SK-N-SH (cell line): ENCODE results near the gene GJA8. TPM values are rescaled to one million over a fixed set of nuclear protein-coding genes. Genes with fewer than 3 reads are reported as not detected.
"Not testable (repeated sequence)": the region's sequence is repeated elsewhere in the genome, so short reads cannot be mapped to it uniquely, and the experiment has no call there.

ENCODE experiments used
- CTCF ChIA-PET: fragments of 300-600, 350-600 bp; formaldehyde crosslinking; extraction: SDS; loops from one replicate; lab custom pipeline; 2021; lab: Yijun Ruan, JAX
- POLR2A ChIA-PET: fragments of 350-600 bp; sonication (Branson Sonifier 250); formaldehyde crosslinking; extraction: SDS; loops from one replicate; lab custom pipeline; 2020; ENCODE audit warnings: antibody characterized with exemption, inconsistent platforms; lab: Yijun Ruan, JAX
- DNase-seq: peaks from one replicate; pipeline ENCODE4 v3.0.0; 2012
- H2AFZ ChIP-seq: fragments of 200-600 bp; sonication (generic); 2 replicates; pipeline ENCODE4 v1.8.1; 2016; ENCODE audit warnings: antibody characterized with exemption, mild to moderate bottlenecking, low read depth
- H3F3A ChIP-seq: fragments of 200-600 bp; sonication (generic); replicated peaks from 2 replicates; pipeline ENCODE3; 2016; ENCODE audit warnings: antibody characterized with exemption, mild to moderate bottlenecking; ENCODE audit not compliant: insufficient read depth
- H3K27ac ChIP-seq, 2 experiments: fragments of 200-500 bp in 1 of 2; fragments of 200-600 bp in 1 of 2; sonication (Bioruptor generic) in 1 of 2; sonication (generic), shearing (Covaris generic) in 1 of 2; 2 replicates each; pipeline versions ENCODE4 v1.5.1 to v1.6.1; 2014 to 2016; ENCODE audit warnings: low read depth in 2 of 2, inconsistent platforms in 1 of 2, low read length in 1 of 2, mild to moderate bottlenecking in 1 of 2, mixed read lengths in 1 of 2
- H3K27me3 ChIP-seq: fragments of 200-600 bp; sonication (generic), shearing (Covaris generic); 2 replicates; pipeline ENCODE4 v1.6.1; 2016; ENCODE audit warnings: mixed run types; ENCODE audit not compliant: insufficient read depth
- H3K36me3 ChIP-seq, 2 experiments: fragments of 200-500 bp in 1 of 2; fragments of 200-600 bp in 1 of 2; sonication (Bioruptor generic) in 1 of 2; sonication (generic) in 1 of 2; replicated peaks in 1 of 2; 2 replicates each; pipeline versions ENCODE3 to v1.5.1; 2014 to 2016; ENCODE audit warnings: low read length in 1 of 2, mild to moderate bottlenecking in 1 of 2; ENCODE audit not compliant: insufficient read depth in 2 of 2, control insufficient read depth in 1 of 2
- H3K4me1 ChIP-seq, 2 experiments: fragments of 200-500 bp in 1 of 2; fragments of 200-600 bp in 1 of 2; sonication (Bioruptor generic) in 1 of 2; sonication (generic), shearing (Covaris generic) in 1 of 2; 2 replicates each; pipeline versions ENCODE4 v1.5.1 to v1.6.1; 2014 to 2016; ENCODE audit warnings: low read depth in 1 of 2, low read length in 1 of 2, mixed run types in 1 of 2; ENCODE audit not compliant: insufficient read depth in 2 of 2, control insufficient read depth in 1 of 2
- H3K4me2 ChIP-seq: fragments of 200-600 bp; sonication (generic), shearing (Covaris generic); 2 replicates; pipeline ENCODE4 v1.6.1; 2017; ENCODE audit warnings: mixed run types
- H3K4me3 ChIP-seq, 2 experiments: fragments of 200-500 bp in 1 of 2; fragments of 200-600 bp in 1 of 2; sonication (Bioruptor generic) in 1 of 2; sonication (generic), shearing (Covaris generic) in 1 of 2; 2 replicates each; pipeline versions ENCODE4 v1.5.1 to v1.8.1; 2014 to 2016; ENCODE audit warnings: low read depth in 2 of 2, inconsistent platforms in 1 of 2, low read length in 1 of 2, mild to moderate bottlenecking in 1 of 2, mixed read lengths in 1 of 2, moderate library complexity in 1 of 2
- H3K79me2 ChIP-seq: fragments of 200-600 bp; sonication (generic); 2 replicates; pipeline ENCODE4 v1.8.1; 2017; ENCODE audit warnings: mild to moderate bottlenecking; ENCODE audit not compliant: insufficient read depth
- H3K9ac ChIP-seq: fragments of 200-600 bp; sonication (generic); 2 replicates; pipeline ENCODE4 v1.6.1; 2017; ENCODE audit warnings: mixed run types
- H3K9me2 ChIP-seq: fragments of 200-600 bp; sonication (generic); 2 replicates; pipeline ENCODE4 v1.6.1; 2017; ENCODE audit warnings: mixed run types
- H3K9me3 ChIP-seq: fragments of 200-600 bp; sonication (generic); 2 replicates; pipeline ENCODE4 v1.6.1; 2017; ENCODE audit warnings: mixed run types, mild to moderate bottlenecking, moderate library complexity
- H4K20me1 ChIP-seq: fragments of 200-600 bp; sonication (generic); 2 replicates; pipeline ENCODE4 v1.6.1; 2017; ENCODE audit warnings: mild to moderate bottlenecking, mixed run types; ENCODE audit not compliant: insufficient read depth
- CTCF ChIP-seq: fragments of 200-600 bp; sonication (generic); IDR thresholded peaks from 2 replicates; pipeline ENCODE4 v1.6.1; 2017; ENCODE audit warnings: antibody characterized with exemption, mild to moderate bottlenecking, moderate library complexity
- REST ChIP-seq: IDR thresholded peaks from 2 replicates; pipeline ENCODE4 v1.6.1; 2012; ENCODE audit warnings: mild to moderate bottlenecking, low read depth, low read length, moderate library complexity
- SMC3 ChIP-seq: IDR thresholded peaks from 2 replicates; pipeline ENCODE4 v1.6.1; 2012; ENCODE audit warnings: low read depth, low read length, improper control_type of control experiment
- WGBS: methylation state at CpG from one replicate; pipeline ENCODE4 v1.1.6; 2017; ENCODE audit warnings: low lambda C conversion rate; 5-methylcytosine and 5-hydroxymethylcytosine counted together
- polyA plus RNA-seq, 3 experiments: library from polyadenylated mRNA; depleted of rRNA; stranded (reverse); fragments of >200 nt; gene quantifications; 2 replicates each; pipeline ENCODE4 v1.2.3, GENCODE V29; 2012

GJA8 gene
- polyA plus RNA-seq (2012; rRNA removed), result not detected in 2 replicates
- not detected in 2 replicates for polyA plus RNA-seq (2012; cell fraction: cytosol; rRNA removed)
- not detected in 2 replicates for polyA plus RNA-seq (2012; cell fraction: nucleus; rRNA removed)

GRCh38 chr1:147902253-147902845 lies at the start of gene GJA8:
Gene GJA8 (plus strand): TSS chr1:147902795. CDS start chr1:147907956, 5,161 bp downstream.
- no peak within 1 kb of the TSS for H3K9ac ChIP-seq
- H3K36me3 ChIP-seq, result no peaks in the 10 kb centered on the region
- no peaks in the 10 kb centered on the region for H3K9me3 ChIP-seq
- no peak within 1 kb of the TSS for H3K27ac ChIP-seq
- no peak within 1 kb of the TSS for H3K4me3 ChIP-seq
- TF ChIP-seq SMC3, result no peak
- TF ChIP-seq CTCF, result no peak
- no peaks in the 10 kb centered on the region for H4K20me1 ChIP-seq
- H3F3A ChIP-seq, result no peaks in the 10 kb centered on the region
- CTCF ChIA-PET, result interaction anchor here (1.0 to 7.0 kb wide), 2 partner anchors 9 to 12 kb away, joined by 3 to 59 read pairs; no protein-coding TSS in a partner anchor
- H2AFZ ChIP-seq, result no peak within 1 kb of the TSS
- POLR2A ChIA-PET, result no interaction called here
- no peaks in the 10 kb centered on the region for H3K9me2 ChIP-seq
- no peaks in the 10 kb centered on the region for H3K79me2 ChIP-seq
- peaks cover 0 to 3% of the 10 kb centered on the region in 2 experiments; a peak in 1 of 4 replicates for H3K4me1 ChIP-seq
- 30% methylated on average over 7 of the region's 7 CpGs for WGBS
- H3K27me3 ChIP-seq, result no peaks in the 10 kb centered on the region; the same call in 1 of the 2 replicates
- no peak within 1 kb of the TSS for H3K4me2 ChIP-seq
- DNase-seq, result no peak

- ChIA-PET POLR2A (no interaction called here), CTCF (no interaction called here)
- no peak overlapping the region for H3K27ac ChIP-seq
These were observed 49.2 kb upstream of the GJA8 start for GRCh38 chr1:147853391-147853790.

GRCh38 chr1:147854989-147855388 lies 47.6 kb upstream of the GJA8 start:
- not testable (repeated sequence) for H3K27ac ChIP-seq, H3K27me3 ChIP-seq, DNase-seq, H3F3A ChIP-seq, H2AFZ ChIP-seq, H3K9me3 ChIP-seq, H3K4me1 ChIP-seq, H4K20me1 ChIP-seq, H3K9me2 ChIP-seq, H3K36me3 ChIP-seq, H3K4me3 ChIP-seq, H3K4me2 ChIP-seq, H3K9ac ChIP-seq, H3K79me2 ChIP-seq
- 17% methylated on average over 2 of the region's 4 CpGs for WGBS
- ChIA-PET POLR2A (interaction anchor here (0.7 kb wide), 1 partner anchor 100 kb away, joined by 4 read pairs; no protein-coding TSS in a partner anchor), CTCF (interaction anchor here (1.2 kb wide), 1 partner anchor 9 kb away, joined by 3 read pairs; no protein-coding TSS in a partner anchor)

More at GRCh38 chr1:147853391-147853790, 49.2 kb upstream of the GJA8 start:
- Histone ChIP-seq H3K4me1 (no peaks in the 10 kb centered on the region), H3F3A (no peaks in the 10 kb centered on the region), H3K4me2 (no peak overlapping the region), H2AFZ (no peak overlapping the region)
- TF ChIP-seq REST, result no peak
- TF ChIP-seq, all 33 proteins: peak for 0
- H3K4me3 ChIP-seq, result no peak overlapping the region
- DNase-seq, result no peak
- no peaks in the 10 kb centered on the region; the same call in 1 of the 2 replicates for H3K27me3 ChIP-seq
- no peaks in the 10 kb centered on the region for H3K9me3 ChIP-seq
- no peaks in the 10 kb centered on the region for H3K9me2 ChIP-seq
- no peaks in the 10 kb centered on the region for H3K36me3 ChIP-seq
- H3K79me2 ChIP-seq, result no peaks in the 10 kb centered on the region
- 6% methylated on average over 3 of the region's 3 CpGs for WGBS
- H4K20me1 ChIP-seq, result no peaks in the 10 kb centered on the region
- H3K9ac ChIP-seq, result no peak overlapping the region

GRCh38 chr1:147855996-147856395 lies 46.6 kb upstream of the GJA8 start:
- H3K9ac ChIP-seq, H3K27me3 ChIP-seq, H3K4me2 ChIP-seq, H3K27ac ChIP-seq, H3F3A ChIP-seq, H3K9me3 ChIP-seq, H3K4me3 ChIP-seq, DNase-seq, H4K20me1 ChIP-seq, POLR2A ChIA-PET, H3K36me3 ChIP-seq, H3K9me2 ChIP-seq, H3K4me1 ChIP-seq, H3K79me2 ChIP-seq, H2AFZ ChIP-seq, CTCF ChIA-PET: not testable (repeated sequence)
- WGBS, result 13% methylated on average over 3 of the region's 3 CpGs
